NCI-H524 (cell line): ENCODE measurements around the gene KCNF1.

Experiments
- DNase-seq, 2 experiments: peaks; one replicate each; lab custom pipeline; 2025; lab: John Stamatoyannopoulos, UW

KCNF1 gene

DNA sequence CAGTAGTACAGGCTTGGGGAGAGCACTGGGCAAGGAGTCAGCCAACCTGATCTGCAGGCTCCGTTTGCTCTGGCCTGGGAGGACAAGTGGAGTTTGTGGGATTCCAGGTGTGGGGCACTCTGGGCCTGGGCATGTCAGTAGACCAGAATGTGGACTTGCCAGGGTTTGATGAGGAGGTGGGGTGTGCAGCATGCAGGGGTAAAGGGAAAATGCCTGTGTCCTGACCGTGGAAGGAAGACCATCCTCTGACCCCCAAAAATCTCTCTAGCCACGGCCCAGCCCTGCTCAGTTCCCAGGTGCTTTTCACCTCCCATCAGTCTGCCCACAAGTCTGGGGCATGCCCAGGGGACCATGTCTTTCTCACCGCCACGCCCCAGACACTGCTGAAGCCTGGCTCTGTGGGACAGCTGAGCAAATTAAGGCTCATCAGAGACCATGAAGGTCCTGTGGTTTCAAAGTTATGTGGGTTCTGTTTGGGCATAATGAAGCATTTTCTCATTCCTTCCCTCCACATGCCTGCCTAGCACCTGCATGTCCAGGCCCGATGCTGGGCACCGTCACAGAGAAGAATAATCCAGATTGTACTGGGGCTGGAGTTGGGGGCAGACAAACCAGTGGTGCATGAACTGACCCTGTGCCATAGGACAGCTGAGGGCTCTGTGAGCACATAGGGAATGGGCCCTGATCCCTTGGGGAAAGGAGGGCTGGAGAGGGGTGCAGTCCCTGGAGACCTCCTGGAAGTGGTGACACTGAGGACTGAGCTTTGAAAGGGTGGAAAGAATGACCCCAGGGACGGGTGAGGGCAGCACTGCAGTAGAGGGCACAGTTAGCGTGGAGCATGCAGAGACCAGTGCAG lies 6.5 kb upstream of the KCNF1 start:
- DNase-seq: no peak

GRCh38 chr2:10905862-10906143 lies 5.9 kb upstream of the KCNF1 start:
- no peak for DNase-seq

- DNase-seq: peak; percentile 83 to 87
Observed at GRCh38 chr2:10906926-10907625, 4.7 kb upstream of the KCNF1 start.

GRCh38 chr2:10908195-10908594 lies 3.5 kb upstream of the KCNF1 start:
- no peak for DNase-seq

DNA sequence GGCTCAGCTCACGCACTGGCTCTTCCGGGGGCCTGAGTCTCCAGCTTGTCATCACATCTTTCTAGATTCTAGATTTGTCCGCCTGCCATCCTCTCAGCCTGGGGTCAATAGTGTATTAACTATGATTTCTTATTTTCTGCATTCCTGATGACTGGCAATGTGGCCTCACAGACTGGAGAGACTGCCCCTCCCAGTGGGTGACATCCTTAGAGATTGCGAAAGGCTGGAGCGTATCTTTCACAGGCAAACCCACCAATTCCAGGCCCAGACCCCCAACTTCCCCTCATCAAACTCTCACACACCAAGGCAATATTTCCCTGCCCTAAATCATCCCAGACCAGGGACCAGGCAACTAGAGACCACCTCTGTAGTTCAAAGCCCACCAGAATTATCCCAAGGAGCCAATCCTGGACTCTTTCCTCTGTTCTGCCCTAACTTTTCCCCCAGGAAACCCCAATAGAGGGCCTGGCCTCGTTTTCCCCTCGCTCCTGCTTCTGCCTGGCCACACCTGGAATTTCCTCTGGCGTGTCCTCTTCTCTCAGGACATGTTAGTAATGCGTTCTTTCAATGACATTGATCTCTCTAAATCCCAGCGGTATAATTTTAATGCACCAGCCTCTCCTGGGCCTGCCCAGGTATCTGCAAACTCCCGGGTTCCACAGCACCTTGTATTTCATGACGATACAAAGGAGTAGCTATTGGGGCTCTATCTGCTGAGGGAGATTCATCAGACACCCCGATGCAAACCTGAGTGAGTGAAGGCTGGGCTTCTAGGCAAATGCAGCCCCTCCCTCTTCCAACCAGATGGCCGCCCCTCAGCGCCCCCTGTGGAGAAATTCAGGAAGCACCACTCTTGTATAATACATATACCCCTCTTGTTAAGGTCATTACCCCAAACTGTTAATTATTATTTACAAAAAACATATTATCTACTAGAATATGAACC lies 2.4 kb upstream of the KCNF1 start:
- peak; percentile 28 to 71 for DNase-seq

GRCh38 chr2:10909996-10910341 lies 1.8 kb upstream of the KCNF1 start:
- no peak for DNase-seq

DNA sequence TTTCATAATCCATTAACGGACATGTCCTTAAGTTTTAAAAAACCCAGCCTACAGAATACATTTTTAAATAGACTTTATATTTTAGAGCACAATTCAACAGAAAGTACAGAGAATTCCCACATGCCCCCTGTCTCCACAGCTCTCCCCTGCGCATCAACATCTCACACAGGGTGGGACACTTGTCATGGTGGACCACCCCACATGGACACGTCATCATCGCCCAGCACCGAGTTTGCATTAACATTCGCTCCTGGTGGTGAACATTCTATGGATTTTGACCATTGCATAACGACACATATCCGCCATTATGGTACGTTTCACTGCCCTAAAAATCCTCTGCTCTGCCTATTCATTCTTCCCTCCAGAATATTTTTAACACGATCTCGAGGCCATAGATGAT lies 1.1 kb upstream of the KCNF1 start:
- no peak for DNase-seq

DNA sequence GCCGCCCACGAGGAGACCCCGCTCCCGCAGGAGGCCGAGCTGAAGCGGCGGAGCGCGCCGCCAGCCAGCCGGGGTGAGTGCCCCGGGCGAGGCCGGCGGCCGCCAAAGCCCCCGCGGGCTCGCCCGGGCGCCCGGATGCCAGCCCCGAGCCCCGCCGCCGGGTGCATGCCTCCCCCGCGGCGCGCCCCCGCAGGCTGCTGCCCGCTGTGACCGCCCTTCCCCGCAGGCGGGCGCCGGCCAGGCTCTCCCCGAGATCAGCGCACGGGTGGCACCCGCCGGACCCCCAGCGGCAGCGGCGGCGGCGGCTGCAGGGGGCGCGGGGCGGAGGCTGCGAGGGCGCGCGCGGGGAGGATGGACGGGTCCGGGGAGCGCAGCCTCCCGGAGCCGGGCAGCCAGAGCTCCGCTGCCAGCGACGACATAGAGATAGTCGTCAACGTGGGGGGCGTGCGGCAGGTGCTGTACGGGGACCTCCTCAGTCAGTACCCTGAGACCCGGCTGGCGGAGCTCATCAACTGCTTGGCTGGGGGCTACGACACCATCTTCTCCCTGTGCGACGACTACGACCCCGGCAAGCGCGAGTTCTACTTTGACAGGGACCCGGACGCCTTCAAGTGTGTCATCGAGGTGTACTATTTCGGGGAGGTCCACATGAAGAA lies 470 bp downstream of the KCNF1 start:
- peak in 1 of 2 experiments; percentile 43 for DNase-seq

- DNase-seq: no peak
Observed at GRCh38 chr2:10912796-10913455, 1.2 kb downstream of the KCNF1 start.

GRCh38 chr2:10913501-10914271 lies 2.0 kb downstream of the KCNF1 start:
- DNase-seq: no peak

DNA sequence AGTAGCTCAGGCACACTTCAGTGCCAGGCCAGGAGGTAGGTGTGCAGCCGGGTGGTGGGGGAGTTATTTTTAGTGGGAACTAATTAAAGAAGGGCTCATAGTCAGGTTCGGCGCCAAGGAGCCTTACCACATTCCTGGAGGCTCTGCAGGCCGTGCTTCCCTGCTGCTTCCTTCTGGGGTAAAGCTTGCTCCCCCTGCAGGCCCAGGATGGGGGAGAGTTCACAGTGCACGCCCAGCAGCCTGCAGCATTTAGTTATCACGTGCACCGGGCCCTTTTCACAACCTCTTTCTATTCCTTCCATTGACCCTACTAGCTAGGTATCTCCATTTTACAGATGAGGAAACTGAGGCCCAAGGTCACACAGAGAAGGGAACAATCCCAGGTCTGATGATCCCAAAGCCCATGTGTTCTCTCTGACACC lies 2.5 kb downstream of the KCNF1 start:
- DNase-seq: peak; percentile 8 to 56

GRCh38 chr2:10915236-10915635 lies 3.5 kb downstream of the KCNF1 start:
- no peak for DNase-seq

GRCh38 chr2:10915731-10916276 lies 4.1 kb downstream of the KCNF1 start:
- DNase-seq: no peak

DNA sequence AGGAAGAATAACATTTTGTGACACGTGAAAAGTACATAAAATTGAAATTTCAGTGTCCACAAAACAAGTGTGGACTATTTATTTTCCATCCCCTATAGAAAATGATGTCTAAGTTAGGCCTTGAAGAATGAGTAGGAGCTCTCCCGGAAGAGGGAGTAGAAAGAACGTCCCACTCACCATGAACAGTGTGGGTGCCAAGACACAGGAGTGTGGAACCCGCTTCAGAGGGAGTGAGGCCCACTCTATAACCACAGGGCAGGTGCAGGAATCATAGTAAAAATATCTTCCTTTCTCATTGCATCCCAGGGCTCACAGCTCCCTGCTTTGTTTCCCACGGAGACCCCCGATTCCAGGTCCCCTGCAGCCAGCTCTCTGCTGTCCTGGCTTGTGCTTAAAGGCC lies 5.2 kb downstream of the KCNF1 start:
- DNase-seq: no peak

GRCh38 chr2:10917927-10918326 lies 6.2 kb downstream of the KCNF1 start:
- DNase-seq: no peak

GRCh38 chr2:10918661-10919409 lies 7.1 kb downstream of the KCNF1 start:
- no peak for DNase-seq

DNA sequence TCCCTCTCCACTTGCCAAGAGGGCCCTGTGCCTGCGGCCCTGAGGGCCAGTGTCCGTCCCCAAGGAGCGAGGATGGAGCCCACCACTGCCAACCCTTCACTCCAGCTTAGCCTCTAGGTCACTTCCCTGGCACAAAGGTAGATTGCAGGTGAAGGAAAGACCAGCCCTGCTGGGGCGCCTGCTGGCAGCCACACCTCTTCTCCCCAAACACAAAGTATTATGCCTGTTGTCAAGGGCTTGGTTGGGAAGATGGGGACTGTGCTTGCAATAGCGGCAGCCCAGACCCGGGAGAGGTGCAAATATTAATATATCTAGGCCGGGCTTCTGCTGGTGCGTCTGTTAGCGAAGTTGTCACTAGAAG lies 7.7 kb downstream of the KCNF1 start:
- no peak for DNase-seq

- DNase-seq: peak in 1 of 2 experiments; percentile 33
Observed at GRCh38 chr2:10919771-10920621, 8.3 kb downstream of the KCNF1 start.
